HepG2 (cell line): ENCODE measurements around the gene NSFL1C. TPM values are rescaled to one million over a fixed set of nuclear protein-coding genes. Genes with fewer than 3 reads are reported as not detected.

Experiments used
- ATAC-seq: fragments of 200-7000 bp; cut with Tn5 transposase; 3 replicates; pipeline ENCODE4 v1.9.1; 2020; ENCODE audit warnings: mild to moderate bottlenecking, moderate library complexity
- BruUV-seq: library from RNA; stranded (reverse); fragments of 400-500 nt; replicated peaks from 2 replicates; lab custom pipeline; 2021; lab: Mats Ljungman, UMichigan
- CTCF ChIA-PET: fragments of 300-600 bp; formaldehyde crosslinking; extraction: SDS; loops from one replicate; lab custom pipeline; 2021; ENCODE audit warnings: low total read pairs, inconsistent platforms, low intra/inter-chr PET ratio; lab: Yijun Ruan, JAX
- POLR2A ChIA-PET: fragments of 350-600 bp; sonication (Branson Sonifier 250); formaldehyde crosslinking; loops from one replicate; lab custom pipeline; 2020; ENCODE audit warnings: antibody characterized with exemption, inconsistent platforms; lab: Yijun Ruan, JAX
- DNase-seq: peaks from one replicate; pipeline ENCODE4 v3.0.0-alpha.2; 2015; ENCODE audit warnings: low spot score
- FAIRE-seq: peaks from 3 replicates; lab custom pipeline; 2011; peaks lifted over from hg19 to GRCh38; lab: Jason Lieb, UNC
- H2AFZ ChIP-seq: one replicate; pipeline ENCODE4 v1.6.1; 2011; ENCODE audit warnings: low read length, inconsistent platforms
- H3K27ac ChIP-seq: fragments of 300-600 bp; 3 replicates; pipeline ENCODE4 v1.8.0; 2011; ENCODE audit warnings: mixed run types, mild to moderate bottlenecking, mixed read lengths, low read length, inconsistent platforms; ENCODE audit not compliant: insufficient read depth; ENCODE audit errors: extremely low read length
- H3K27me3 ChIP-seq, 2 experiments: fragments of 200-600 bp in 1 of 2; 2 replicates in 1 of 2; 3 replicates in 1 of 2; pipeline versions ENCODE4 v1.6.0 to v1.8.0; 2011; ENCODE audit warnings: low read length in 2 of 2, mild to moderate bottlenecking in 2 of 2, moderate library complexity in 2 of 2, inconsistent platforms in 1 of 2; ENCODE audit not compliant: insufficient read depth in 2 of 2, control insufficient read depth in 1 of 2
- H3K36me3 ChIP-seq, 2 experiments: fragments of 200-600 bp in 1 of 2; replicated peaks in 1 of 2; 2 replicates in 1 of 2; 3 replicates in 1 of 2; pipeline versions ENCODE4 v1.5.1 to v1.8.0; 2011; ENCODE audit warnings: low read length in 2 of 2, inconsistent platforms in 1 of 2; ENCODE audit not compliant: insufficient read depth in 2 of 2, control insufficient read depth in 1 of 2
- H3K4me1 ChIP-seq: 2 replicates; pipeline ENCODE4 v1.5.1; 2012; ENCODE audit warnings: low read length, inconsistent platforms; ENCODE audit not compliant: insufficient read depth
- H3K4me2 ChIP-seq: 2 replicates; pipeline ENCODE4 v1.6.0; 2011; ENCODE audit warnings: low read depth, low read length, inconsistent platforms
- H3K4me3 ChIP-seq, 3 experiments: fragments of 200-600 bp in 1 of 3; sonication (generic), shearing (Covaris generic) in 1 of 3; replicated peaks in 1 of 3; 2 replicates each; pipeline ENCODE4 v1.5.1; 2011 to 2016; ENCODE audit warnings: low read length in 3 of 3, inconsistent platforms in 2 of 3, low read depth in 2 of 3, mild to moderate bottlenecking in 2 of 3, control low read depth in 1 of 3, mixed read lengths in 1 of 3; ENCODE audit not compliant: insufficient read depth in 1 of 3
- H3K79me2 ChIP-seq: one replicate; pipeline ENCODE4 v1.6.1; 2011; ENCODE audit warnings: low read length, inconsistent platforms; ENCODE audit not compliant: insufficient read depth
- H3K9ac ChIP-seq: 2 replicates; pipeline ENCODE4 v1.6.0; 2011; ENCODE audit warnings: mild to moderate bottlenecking, low read depth, low read length, inconsistent platforms; ENCODE audit not compliant: insufficient read depth
- H3K9me3 ChIP-seq: 2 replicates; pipeline ENCODE4 v1.5.1; 2012; ENCODE audit warnings: mild to moderate bottlenecking, low read length
- H4K20me1 ChIP-seq: 2 replicates; pipeline ENCODE4 v1.6.0; 2011; ENCODE audit warnings: inconsistent platforms, mild to moderate bottlenecking, low read length, moderate library complexity; ENCODE audit not compliant: insufficient read depth
- FLYWCH1 ChIP-seq: sonication (generic); formaldehyde crosslinking; IDR thresholded peaks from 2 replicates; pipeline ENCODE4 v1.8.1; 2023; ENCODE audit warnings: mild to moderate bottlenecking, missing genetic modification reagents
- FOXP1 ChIP-seq, 2 experiments: fragments of 450-650 bp in 1 of 2; IDR thresholded peaks; 2 replicates each; pipeline ENCODE4 v1.6.1; 2017 to 2018; ENCODE audit warnings: antibody characterized with exemption in 1 of 2
- MAFK ChIP-seq, 2 experiments: IDR thresholded peaks in 1 of 2; conservative IDR thresholded peaks in 1 of 2; 2 replicates each; pipeline ENCODE4 v1.6.1; 2011; ENCODE audit warnings: improper control_type of control experiment in 2 of 2, low read length in 2 of 2
- MED1 ChIP-seq: sonication (generic); formaldehyde crosslinking; IDR thresholded peaks from 2 replicates; pipeline ENCODE4 v1.4.0; 2020; ENCODE audit warnings: missing genetic modification reagents
- RCOR2 ChIP-seq: IDR thresholded peaks from 2 replicates; pipeline ENCODE4 v1.6.1; 2016; ENCODE audit warnings: missing biosample characterization, missing genetic modification reagents
- RFX3 ChIP-seq: IDR thresholded peaks from 2 replicates; pipeline ENCODE4 v1.6.1; 2016; ENCODE audit warnings: missing biosample characterization, missing genetic modification reagents
- TBX3 ChIP-seq: fragments of 450-650 bp; IDR thresholded peaks from 2 replicates; pipeline ENCODE4 v1.6.1; 2017; ENCODE audit warnings: antibody characterized with exemption, mild to moderate bottlenecking, inconsistent platforms, borderline replicate concordance
- ZKSCAN5 ChIP-seq: sonication (generic); formaldehyde crosslinking; IDR thresholded peaks from 2 replicates; pipeline ENCODE4 v1.5.1; 2020; ENCODE audit warnings: mild to moderate bottlenecking, missing genetic modification reagents
- WGBS: methylation state at CpG from one replicate; pipeline ENCODE4 v1.1.6; 2017; ENCODE audit warnings: low lambda C conversion rate; 5-methylcytosine and 5-hydroxymethylcytosine counted together
- in situ Hi-C: cut with HindIII; loops from 2 replicates; pipeline ENCODE4 v1.10.0; 2017; ENCODE audit warnings: low pct_unique_long_range_greater_than_20kb; ENCODE audit not compliant: extremely low pct_ligation_motif_present
- intact Hi-C: fragments of 100-400 bp; cut with micrococcal nuclease; formaldehyde crosslinking; loops from one replicate; pipeline ENCODE4 v1.10.0; 2022; ENCODE audit not compliant: unreplicated experiment
- polyA plus RNA-seq, 8 experiments: library from polyadenylated mRNA; depleted of rRNA in 3 of 8; stranded (reverse) in 7 of 8; unstranded in 1 of 8; fragments of >200 nt; fragmentation: Illumina TruSeq in 4 of 8; extraction: Trizol in 4 of 8; gene quantifications; 2 replicates each; pipeline versions ENCODE4 v1.2.1 to v1.2.3, GENCODE V29; 2011 to 2016; ENCODE audit warnings: low read depth in 4 of 8, missing spikeins in 1 of 8, mixed read lengths in 1 of 8; ENCODE audit not compliant: insufficient read depth in 1 of 8
- total RNA-seq, 5 experiments: library from RNA; depleted of rRNA; stranded (reverse); fragments of >200 nt; fragmentation: Illumina TruSeq; extraction: Trizol; gene quantifications; 2 replicates each; pipeline ENCODE4 v1.2.3, GENCODE V29; 2016; ENCODE audit warnings: low read depth in 1 of 5

NSFL1C gene
- total and polyA plus RNA-seq, 2 of the 13 experiments (the other 11 are each of a cell fraction or from before 2014, with no cell fraction given), result 22.9 to 62.7 TPM

GRCh38 chr20:1443085-1443484, 23.6 kb downstream of the NSFL1C start:
- Histone ChIP-seq H3K27ac (no peak overlapping the region), H2AFZ (no peak overlapping the region), H3K36me3 (peaks cover 42 to 68% of the 10 kb centered on the region in 2 experiments), H3K79me2 (no peaks in the 10 kb centered on the region), H3K4me3 (no peak overlapping the region), H3K9ac (no peak overlapping the region), H3K27me3 (no peaks in the 10 kb centered on the region), H4K20me1 (no peaks in the 10 kb centered on the region), H3K4me1 (no peaks in the 10 kb centered on the region), H3K4me2 (no peak overlapping the region)
- ChIA-PET CTCF (no interaction called here), POLR2A (interaction anchor here (1.4 kb wide), 1 partner anchor 26 kb away, joined by 3 read pairs; no protein-coding TSS in a partner anchor)
- BruUV-seq, result no TSS peak
- FAIRE-seq (no peak), ATAC-seq (no peak), DNase-seq (no peak)
- intact Hi-C loops (no loop called here), in situ Hi-C loops (loop anchor here (5.0 kb wide), 1 partner anchor 131 kb away; no protein-coding TSS in a partner anchor)
- WGBS, result 96% methylated on average over 5 of the region's 5 CpGs
- TF ChIP-seq MED1 (CRISPR knock-in tag), result no peak
- no peak for TF ChIP-seq RCOR2 (CRISPR knock-in tag)
- TF ChIP-seq FOXP1 (IDR thresholded peaks at IDR 0.05), result no peak
- TF ChIP-seq FOXP1 (CRISPR knock-in tag; IDR thresholded peaks at IDR 0.05), result no peak
- no peak for TF ChIP-seq RFX3 (CRISPR knock-in tag)
- TF ChIP-seq, all 625 proteins: peak for 0
- no peaks in the 10 kb centered on the region for H3K9me3 ChIP-seq

DNA sequence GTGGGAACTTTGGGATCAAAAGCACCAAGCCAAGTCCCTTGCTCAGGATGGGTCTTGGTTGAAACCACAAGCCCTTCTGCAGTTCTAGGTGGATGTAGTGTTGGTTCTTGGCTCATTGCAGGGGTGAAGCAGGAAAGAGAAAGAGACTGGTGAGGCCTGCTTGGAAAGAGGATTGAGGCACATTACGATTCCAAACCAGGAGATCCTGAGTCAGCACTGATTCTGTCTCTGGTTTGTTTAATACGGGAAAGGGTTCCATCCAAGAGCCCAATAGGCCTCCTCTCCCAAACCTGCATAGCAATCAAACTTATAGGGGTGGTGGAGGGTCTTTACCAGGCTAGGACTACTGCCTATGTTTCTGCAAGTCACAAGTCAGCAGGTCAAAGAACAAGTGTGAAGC, 24.3 kb downstream of the NSFL1C start:
- Histone ChIP-seq H3K9me3 (no peaks in the 10 kb centered on the region), H3K36me3 (peaks cover 40 to 60% of the 10 kb centered on the region in 2 experiments), H3K27me3 (no peaks in the 10 kb centered on the region), H3K79me2 (no peaks in the 10 kb centered on the region), H3K4me1 (no peaks in the 10 kb centered on the region), H3K9ac (no peak overlapping the region), H3K4me2 (no peak overlapping the region), H3K4me3 (no peak overlapping the region), H2AFZ (no peak overlapping the region), H4K20me1 (no peaks in the 10 kb centered on the region), H3K27ac (no peak overlapping the region)
- ChIA-PET POLR2A (no interaction called here), CTCF (no interaction called here)
- FAIRE-seq, result peak; percentile 50
- intact Hi-C loops (no loop called here), in situ Hi-C loops (loop anchor here (5.0 kb wide), 1 partner anchor 130 kb away; no protein-coding TSS in a partner anchor)
- WGBS, result 89% methylated on average over 2 of the region's 2 CpGs
- ATAC-seq, result no peak
- no TSS peak for BruUV-seq
- no peak for DNase-seq
- TF ChIP-seq FLYWCH1 (CRISPR knock-in tag), result no peak
- TF ChIP-seq ZKSCAN5, result no peak
- peak; percentile 51 to 53 for TF ChIP-seq MAFK (conservative IDR thresholded peaks at IDR 0.05 in 1 of 2, IDR thresholded peaks at IDR 0.05 in 1 of 2; ENCODE audit: low read length in 2 of 2)
- no peak for TF ChIP-seq TBX3
